HG03064 (cell line): ENCODE results near the gene ANKRD11.
A peak's percentile ranks its signal among the peaks of the same experiment; 100 is the strongest.

ENCODE experiments used
- ATAC-seq: cut with Tn5 transposase; IDR thresholded peaks from one replicate; pipeline ENCODE4 v1.9.1; 2021; ENCODE audit warnings: low read depth; ENCODE audit not compliant: unreplicated experiment

The ANKRD11 gene

DNA sequence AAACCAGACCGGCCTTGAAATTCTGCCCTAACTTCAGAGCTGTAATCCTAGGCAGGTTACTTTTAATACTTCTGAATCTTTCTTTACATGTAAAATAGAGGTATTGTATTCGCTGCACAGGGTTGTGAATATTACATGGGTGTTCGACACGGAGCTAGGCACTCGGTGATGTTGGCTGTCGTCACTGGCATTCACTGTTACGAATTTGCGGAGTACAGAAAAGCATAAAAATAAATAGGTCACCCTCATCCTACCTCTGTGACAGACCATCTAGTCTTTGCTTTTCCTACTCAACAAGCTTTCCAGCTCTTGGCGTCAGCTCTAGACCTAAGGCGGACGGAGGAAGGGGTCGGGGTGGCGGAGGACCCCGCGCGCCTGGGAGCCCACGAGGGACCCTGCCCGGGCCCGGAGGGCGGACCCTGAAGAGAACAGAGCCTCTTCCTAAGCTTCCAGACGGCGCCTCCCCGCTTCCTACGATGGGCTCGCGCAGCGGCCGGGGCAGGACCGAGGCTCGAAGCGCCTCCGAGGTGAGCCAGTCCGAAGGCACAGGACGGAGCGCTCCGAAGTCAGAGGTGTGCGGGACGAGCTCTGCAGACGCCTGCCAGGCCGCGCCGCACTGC is 17.0 kb upstream of the ANKRD11 start:
- no peak for ATAC-seq

GRCh38 chr16:89506791-89507191 is 16.4 kb upstream of the ANKRD11 start:
- ATAC-seq = no peak

DNA sequence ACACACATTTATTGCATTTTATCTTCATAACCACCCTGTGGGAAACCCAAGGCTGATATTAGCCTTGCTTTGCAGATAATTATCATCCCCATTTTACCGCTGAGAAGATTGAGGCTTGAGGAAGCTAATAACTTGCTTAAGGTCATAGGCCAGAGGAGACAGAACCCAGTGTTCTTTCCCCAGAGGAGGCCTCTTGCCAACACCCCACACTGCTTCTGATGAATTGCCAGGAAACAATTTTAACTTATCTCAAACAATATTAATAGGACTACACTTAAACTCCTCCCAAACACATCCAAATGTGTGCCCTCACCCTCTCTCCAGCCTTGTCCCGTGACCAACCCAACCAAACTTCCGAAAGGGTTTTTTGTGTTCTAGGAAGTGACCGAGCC is 15.7 kb upstream of the ANKRD11 start:
- ATAC-seq = no peak

GRCh38 chr16:89505204-89506112 is 15.1 kb upstream of the ANKRD11 start:
- ATAC-seq = peak; percentile 37

- ATAC-seq = no peak
Measured at GRCh38 chr16:89504091-89504490, 13.7 kb upstream of the ANKRD11 start.

DNA sequence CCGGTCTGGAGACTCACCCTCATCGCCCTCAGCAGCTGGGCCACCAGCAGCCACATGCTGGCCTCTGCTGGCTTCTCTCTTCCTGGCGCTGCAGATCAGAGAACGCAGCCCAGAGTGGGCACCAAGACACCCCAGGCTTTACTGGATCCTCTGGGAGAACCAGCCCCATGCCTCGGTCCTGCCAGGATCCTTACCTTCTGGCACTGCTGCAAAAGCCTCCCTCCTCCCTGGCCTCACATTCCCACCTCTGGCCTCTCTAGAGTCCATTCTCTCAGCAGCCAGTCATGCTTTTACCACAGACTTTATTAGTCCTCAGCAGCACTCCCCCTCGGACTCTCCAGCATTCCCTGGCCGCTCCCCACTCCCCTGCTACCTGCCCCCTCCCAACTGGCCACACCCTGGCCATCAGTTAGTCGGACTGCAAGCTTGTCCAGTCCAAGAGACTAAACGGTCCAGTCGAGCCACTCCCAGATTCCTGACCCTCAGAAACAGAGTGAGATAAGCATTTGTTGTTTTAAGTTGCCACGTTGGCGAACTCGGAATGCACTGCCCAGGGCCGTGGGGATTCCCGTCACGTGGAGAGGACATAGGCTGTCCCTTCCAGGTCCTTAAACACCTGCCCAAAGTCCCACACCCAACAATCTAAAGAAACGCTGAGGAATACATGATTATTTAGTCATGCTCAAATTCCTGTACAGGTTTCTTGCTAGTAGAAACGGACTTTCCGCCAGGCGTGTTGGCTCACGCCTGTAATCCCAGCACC is 11.9 kb upstream of the ANKRD11 start:
- ATAC-seq = no peak

- ATAC-seq = no peak
Measured at GRCh38 chr16:89499767-89500166, 9.4 kb upstream of the ANKRD11 start.

DNA sequence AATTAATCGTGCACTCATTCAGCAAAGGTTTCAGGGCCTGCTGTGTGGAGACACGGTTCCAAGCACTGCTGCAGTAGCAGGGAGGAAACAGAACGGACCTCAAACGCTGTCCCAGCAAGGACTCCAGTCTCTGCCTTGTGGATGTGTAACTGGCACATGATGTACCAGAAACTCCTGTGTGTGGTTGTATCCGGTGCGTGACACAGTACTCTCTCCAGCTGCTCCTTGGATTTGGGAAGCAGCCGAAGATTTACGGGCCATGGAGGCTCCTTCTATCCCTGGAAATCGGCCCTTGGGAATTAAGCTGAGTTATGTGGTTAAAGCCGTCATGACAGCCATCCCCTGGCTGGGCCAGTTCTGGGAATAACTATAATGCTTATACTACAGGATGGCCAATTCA is 8.5 kb upstream of the ANKRD11 start:
- ATAC-seq = no peak

GRCh38 chr16:89495121-89495520 is 4.8 kb upstream of the ANKRD11 start:
- ATAC-seq = no peak

DNA sequence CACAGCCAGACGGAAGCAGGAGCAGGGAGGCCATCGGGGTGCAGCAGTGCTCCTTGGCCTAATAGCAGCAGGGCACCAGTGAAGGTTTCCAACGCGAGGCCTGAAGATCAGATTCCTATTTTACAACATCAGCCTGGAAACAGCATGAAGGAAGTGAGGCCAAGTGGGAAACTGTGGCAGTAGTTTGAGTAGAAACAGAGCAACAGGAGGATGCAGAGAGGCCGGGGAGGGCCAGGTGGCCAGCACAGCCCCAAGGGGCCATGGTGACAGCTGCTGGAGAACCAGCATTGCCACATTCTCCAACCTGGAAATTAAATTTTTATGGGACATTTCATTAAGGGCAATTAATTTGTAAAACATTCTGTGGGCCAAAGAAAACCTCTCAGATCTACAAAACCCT is 3.4 kb upstream of the ANKRD11 start:
- no peak for ATAC-seq

GRCh38 chr16:89491974-89492687 is 1.8 kb upstream of the ANKRD11 start:
- no peak for ATAC-seq

- no peak for ATAC-seq
Measured at GRCh38 chr16:89491238-89491869, 993 bp upstream of the ANKRD11 start.

DNA sequence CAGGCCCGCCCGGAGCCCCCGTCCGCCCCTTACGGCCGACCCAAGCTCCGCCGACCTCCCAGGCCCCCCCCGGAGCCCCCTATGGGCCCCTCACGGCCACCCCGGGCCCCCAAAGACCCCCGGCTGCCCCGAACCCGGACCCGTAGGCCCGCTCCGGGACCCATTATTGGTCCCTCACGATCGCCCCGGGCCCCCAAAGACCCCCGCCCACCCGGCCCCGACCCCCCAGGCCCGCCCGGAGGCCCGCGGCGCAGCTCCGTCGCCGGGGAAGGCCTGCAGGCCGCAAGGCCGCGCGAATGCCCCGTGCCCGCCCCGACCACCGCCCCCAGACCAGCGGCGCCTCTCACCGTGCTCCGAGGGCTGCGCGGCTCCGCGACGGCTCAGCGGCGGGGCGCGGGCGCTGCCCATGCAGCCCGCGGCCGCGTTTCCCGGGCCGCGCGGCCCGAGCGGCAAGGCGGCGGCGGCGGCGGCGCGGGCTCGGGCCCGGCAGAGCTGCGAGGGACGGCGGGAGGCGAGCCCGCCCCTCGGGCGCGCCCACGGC is 393 bp downstream of the ANKRD11 start:
- ATAC-seq = no peak

GRCh38 chr16:89489040-89489897 is 1.1 kb downstream of the ANKRD11 start:
- ATAC-seq = no peak

DNA sequence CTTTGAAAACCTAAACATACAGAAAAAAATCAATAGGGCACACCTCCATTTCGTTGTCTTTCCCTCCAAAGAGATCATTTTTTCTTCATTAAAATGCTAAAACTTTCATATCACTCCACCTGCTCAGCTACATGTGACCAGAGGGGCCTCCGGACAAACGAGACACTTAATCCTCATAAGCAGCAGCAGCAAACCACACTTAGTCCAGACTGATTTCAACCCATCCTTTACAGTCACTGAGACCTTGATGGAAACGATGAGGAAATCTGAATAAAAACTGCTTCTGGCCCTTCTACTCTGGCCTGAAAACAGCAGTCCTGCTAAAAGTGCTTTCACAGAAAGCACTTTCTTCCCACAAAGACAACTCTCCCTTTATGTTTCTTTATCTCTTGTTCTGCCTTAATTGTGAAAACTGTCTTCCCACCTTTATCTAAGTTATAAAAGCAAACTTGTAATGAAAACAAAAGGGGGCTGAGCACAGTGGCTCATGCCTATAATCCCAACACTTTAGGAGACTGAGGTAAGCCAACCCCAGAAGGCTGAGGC is 4.6 kb downstream of the ANKRD11 start:
- no peak for ATAC-seq

DNA sequence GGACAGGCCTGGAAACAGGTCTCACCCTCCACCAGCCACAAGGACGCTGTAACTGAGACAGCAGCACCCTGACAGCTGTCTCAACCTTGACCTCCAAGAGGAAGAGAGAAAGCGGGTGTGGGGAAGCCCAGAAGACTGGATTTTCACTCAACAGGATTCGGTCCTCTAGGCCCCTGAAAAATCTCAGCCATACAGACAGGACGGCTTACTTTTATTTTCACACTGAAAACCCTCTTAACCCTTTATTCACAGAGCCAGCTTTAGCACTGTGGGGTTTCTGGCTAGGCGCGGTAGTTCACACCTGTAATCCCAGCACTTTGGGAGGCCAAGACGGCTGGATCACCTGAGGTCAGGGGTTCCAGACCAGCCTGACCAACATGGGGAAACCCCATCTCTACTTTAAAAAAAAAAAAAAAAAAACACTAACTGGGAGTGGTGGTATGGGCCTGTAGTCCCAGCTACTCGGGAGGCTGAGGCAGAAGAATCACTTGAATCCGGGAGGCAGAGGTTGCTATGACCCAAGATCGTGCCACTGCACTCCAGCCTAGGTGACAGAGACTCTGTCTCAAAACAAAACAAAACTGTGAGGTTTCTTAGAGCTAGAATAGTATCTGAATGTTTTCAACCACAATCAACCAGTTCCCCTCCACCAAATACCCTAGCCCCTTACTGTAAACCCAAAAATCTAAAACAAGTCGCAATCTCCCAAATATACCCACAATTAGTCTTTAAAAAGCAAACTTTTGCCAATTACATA is 5.3 kb downstream of the ANKRD11 start:
- ATAC-seq = no peak

GRCh38 chr16:89484041-89484501 is 6.3 kb downstream of the ANKRD11 start:
- no peak for ATAC-seq

DNA sequence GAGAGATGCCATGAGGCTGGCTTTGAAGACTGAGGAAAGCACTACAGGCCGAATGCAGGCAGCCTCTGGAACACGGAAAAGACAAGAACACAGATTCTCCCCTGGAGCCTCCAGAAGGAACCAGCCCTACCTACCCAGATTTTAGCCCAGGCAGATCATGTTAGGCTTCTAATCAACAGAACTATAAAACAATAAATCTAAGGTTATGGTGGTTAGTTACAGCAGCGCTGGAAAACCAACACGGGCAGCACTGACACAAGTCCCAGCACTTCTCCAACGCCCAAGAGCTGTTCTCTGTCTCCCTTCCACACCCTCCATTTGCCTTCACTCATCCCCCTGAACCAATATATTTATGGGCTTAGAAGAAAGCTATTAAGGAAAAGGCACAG is 7.5 kb downstream of the ANKRD11 start:
- no peak for ATAC-seq
